HFF-Myc (cell line): ENCODE measurements around the gene ATOX1.

Source experiments
- DNase-seq: peaks from one replicate; pipeline ENCODE4 v3.0.0-alpha.2; 2011; ENCODE audit warnings: low read depth; ENCODE audit errors: extremely low read depth
- H3K4me3 ChIP-seq: replicated peaks from 2 replicates; pipeline ENCODE4 v1.5.1; 2011; ENCODE audit warnings: low read depth, mild to moderate bottlenecking, control low read depth, low read length
- CTCF ChIP-seq: IDR thresholded peaks from 2 replicates; pipeline ENCODE4 v1.5.1; 2012; ENCODE audit warnings: mild to moderate bottlenecking, low read depth, low read length, control low read depth; ENCODE audit errors: missing control alignments

The ATOX1 gene

GRCh38 chr5:151751593-151751992, 6.8 kb downstream of the ATOX1 start:
- no peak for TF ChIP-seq CTCF
- DNase-seq = no peak
- H3K4me3 ChIP-seq = no peak overlapping the region

- no peak for TF ChIP-seq CTCF
- no peak for DNase-seq
- H3K4me3 ChIP-seq = no peak overlapping the region
Observed at GRCh38 chr5:151751091-151751490, 7.3 kb downstream of the ATOX1 start.

GRCh38 chr5:151750121-151750520, 8.3 kb downstream of the ATOX1 start:
- no peak overlapping the region for H3K4me3 ChIP-seq
- no peak for DNase-seq
- TF ChIP-seq CTCF = no peak

GRCh38 chr5:151745071-151745705, 13.2 kb downstream of the ATOX1 start:
- no peak for DNase-seq
- TF ChIP-seq CTCF = no peak
- no peak overlapping the region for H3K4me3 ChIP-seq

- DNase-seq = no peak
- no peak overlapping the region for H3K4me3 ChIP-seq
- no peak for TF ChIP-seq CTCF
Observed at GRCh38 chr5:151743530-151743929, 14.9 kb downstream of the ATOX1 start.

GRCh38 chr5:151742870-151743294, 15.5 kb downstream of the ATOX1 start:
- peak; percentile 74 for TF ChIP-seq CTCF
- H3K4me3 ChIP-seq = no peak overlapping the region
- DNase-seq = peak; percentile 58
